Activated CD4-positive, alpha-beta T cell treated with anti-CD3 and anti-CD28 coated beads for 24 hours (primary cell): ENCODE results near the gene C3orf22.

Source experiments
- DNase-seq, 2 donors: peaks; one replicate each; pipeline ENCODE4 v3.0.0-alpha.2; 2020; ENCODE audit warnings: low read depth in 2 of 2

C3orf22 gene

DNA sequence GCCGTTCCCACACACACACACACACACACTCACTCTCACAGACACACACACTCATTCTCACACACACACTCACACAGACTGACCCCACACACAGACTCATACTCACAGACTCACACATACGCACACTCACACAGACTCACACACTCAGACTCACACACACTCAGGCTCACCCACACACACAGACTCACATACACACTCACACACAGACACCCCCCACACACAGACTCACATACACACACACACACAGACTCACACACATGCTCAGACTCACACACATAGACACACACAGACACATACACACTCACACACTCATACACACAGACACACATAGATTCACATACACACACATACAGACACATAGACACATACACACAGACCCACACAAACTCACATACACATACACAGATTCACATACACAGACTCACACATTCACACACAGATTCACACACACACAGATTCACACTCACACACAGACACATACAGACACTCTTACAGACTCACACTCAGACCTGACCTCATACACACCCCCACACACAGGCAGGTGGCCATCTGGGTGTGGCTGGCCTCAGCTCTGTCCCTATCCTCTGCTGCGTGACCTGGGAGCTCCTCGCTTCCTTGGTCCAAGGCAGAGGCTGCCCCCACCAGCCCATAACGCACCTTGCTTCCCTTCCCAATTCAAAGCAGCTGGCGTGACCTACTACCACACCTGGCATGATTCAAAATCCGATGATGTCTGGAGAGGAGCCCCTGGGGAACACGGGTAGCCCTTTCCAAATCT, 1.9 kb downstream of the C3orf22 start:
- DNase-seq: no peak

DNA sequence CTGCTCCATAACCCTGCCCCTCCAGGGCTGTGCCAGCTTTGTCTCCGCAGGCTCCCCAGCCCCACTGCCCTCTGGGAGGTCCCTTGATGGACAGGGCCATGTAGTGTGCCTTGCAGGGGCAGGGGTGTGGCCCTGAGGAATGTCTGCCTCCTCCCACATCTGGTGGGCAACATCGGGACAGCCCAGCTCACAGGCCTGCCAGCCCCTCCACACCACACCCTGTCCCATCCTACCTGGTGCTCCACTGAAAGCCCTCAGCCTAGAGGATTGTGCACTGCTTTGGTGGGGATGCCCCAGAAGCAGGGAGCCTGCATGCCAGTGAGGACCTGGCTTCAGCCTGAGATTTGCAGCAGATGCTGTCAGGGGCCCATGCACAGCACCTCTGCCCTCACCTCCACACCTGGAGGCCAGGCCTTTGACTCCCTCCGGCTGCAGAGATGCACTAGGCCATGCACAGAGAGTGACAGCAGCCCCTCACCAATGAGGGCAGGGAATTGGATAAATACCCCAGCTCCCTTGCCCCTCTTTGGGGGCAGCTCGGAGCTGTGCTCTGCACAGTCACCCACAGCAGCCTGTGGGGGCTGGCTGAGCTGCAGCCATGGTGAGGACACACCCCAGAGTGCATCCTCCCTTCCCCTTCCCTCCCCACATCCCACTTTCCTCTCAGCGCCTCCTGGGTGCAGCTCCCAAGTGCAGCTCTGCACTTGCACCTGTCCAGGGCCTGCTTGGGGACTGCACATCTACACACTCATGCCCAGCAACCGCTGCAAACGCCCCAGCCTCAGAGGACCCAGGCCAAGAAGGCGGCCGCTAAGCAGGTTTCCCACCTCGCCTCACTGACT, 2.7 kb downstream of the C3orf22 start:
- no peak for DNase-seq

DNA sequence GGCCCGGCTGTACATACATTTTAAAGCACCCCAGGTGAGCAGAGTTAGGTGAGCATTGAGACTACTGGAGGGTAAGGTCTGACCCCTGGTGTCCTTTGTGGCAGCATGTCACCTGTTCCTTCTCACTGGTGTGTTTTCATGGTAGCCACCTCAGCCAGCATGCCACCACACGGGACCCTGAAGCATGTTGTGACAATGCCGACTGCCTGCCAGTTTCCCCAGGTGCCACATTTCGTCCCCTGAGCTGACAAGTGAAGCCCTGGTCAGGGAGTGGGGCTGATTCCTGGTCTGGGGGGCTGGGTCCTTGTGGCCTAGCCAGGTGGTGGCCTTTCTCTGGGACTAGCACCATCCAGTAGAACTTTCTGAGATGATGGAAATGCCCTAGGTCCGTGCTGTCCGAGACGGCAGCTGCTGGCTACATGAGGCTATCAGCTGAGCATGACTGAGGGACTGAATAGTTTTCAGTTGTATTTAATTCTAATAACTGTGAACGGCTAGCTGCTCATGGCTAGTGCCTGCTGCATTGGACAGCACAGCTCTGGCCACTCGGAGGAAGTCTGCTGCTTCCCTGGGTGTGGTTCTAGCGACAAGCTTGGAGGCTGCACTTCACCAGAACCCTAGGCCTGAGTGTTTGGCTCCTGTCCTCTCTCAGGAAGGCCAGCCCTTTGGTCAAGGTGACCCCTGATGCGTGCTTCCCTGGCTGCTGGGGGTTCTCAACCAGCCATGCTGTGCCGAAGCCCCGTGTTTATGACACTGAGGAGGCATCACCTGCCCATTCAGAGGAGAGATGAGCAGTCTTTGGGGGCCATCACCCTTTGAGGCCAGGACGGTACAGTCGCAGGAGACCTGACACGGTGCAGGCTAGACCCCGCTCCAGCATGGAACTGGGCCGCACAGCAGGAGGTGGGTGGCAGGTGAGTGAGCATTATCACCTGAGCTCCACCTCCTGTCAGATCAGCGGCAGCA, 3.9 kb downstream of the C3orf22 start:
- no peak for DNase-seq

DNA sequence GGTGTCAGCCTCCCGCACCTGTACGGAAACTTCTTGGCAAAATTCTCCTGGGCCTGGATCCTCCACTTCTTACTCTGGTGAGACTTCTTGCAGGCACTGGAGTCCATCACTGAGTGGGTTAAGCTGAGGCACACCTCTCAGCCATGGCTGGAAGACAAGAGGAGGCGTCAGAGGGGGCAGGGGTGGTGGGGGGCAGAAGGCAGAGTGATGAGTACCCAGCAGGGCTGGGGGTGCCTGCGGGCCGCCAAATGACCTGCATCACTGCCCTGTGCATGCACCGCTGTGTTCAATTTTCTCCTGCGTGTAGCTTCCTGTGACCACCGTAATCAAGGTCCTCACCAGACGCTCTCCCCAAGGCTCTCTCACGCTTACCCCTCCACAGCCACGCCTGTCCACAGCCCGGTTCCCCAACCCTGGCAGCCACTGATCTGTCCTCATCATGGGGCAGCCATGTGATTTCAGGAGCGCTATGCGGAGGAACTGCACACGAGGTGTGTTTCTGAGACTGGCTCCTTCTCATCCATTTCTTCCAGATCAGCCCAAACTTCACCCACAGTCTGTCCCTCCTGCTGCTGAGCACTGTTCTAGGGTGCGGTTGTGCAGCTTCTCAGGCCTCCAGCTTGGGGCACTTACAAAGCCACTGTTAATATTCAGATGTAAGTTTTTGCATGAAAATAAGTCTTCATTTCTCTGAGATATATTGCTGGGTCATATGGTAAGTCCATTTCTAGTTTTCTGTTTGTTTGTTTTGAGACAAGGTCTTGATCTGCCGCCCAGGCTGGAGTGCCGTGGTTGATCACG, 5.2 kb downstream of the C3orf22 start:
- no peak for DNase-seq

DNA sequence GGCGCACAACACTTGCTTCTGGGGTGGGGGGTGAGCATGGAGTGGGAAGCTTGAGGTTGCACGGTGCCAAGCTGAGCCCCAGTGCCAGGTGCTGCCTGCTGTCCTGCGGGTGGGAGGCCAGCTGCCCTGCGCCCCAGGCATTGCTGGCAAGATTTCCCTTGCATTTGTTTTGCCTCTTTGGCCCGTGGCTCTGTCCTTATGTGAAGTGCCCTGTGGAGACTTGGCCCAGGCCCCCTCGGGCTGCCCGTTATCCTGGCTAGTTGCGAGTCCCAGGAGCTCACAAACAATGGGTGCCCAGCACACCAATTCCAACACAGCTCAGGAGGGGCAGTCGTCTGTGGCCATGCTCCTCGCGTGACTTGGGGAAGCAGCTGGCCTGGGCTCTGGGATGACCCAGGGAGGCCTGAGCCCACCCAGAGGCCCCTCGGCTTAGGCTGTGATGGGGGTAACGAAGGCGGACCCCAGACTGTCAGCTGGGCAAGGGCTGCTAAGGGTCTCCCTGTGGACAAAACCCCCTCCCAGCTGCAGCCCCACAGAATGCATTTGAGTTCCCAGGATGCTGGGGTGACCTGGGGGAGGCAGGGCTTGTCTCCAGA, 5.9 kb downstream of the C3orf22 start:
- no peak for DNase-seq

DNA sequence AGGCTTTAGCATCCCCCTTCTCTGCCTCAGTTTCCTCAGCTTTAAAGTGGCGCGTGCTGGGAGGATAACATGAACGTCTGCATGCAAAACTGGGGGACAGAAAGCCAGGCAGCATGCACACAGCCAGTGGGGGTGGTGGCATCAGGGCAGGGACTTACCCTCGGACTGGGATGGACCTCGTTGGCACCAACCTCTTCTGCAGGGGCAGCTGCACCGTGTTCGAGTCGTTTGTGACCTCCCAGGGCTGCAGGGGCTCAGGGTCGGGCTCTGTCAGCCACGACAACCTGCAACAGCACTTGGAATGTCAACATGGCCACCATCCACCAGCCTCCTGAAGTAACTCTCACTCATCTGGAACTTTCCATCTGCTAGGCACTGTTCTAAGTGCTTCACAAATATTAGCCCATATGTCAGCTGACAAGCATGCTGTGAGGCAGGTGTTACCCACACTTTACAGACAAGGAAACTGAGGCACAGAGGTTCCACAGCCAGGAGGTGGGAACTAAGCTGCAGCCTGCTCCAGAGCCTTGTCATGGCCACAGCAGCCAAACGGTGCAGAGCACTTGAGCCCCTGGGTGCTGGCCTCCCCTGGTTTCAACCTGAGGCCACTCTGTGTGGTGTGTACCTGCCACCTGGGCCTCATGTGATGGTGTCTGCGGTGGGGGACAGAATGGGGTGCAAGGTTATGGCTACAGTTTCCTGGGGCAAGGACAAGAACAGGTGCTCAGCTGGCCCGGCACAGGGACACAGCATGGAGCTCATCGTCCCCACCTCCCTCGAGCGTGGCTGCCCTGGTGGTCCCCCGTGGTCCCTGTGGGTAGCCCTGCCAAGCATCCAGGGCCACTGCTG, 6.7 kb downstream of the C3orf22 start:
- no peak for DNase-seq

DNA sequence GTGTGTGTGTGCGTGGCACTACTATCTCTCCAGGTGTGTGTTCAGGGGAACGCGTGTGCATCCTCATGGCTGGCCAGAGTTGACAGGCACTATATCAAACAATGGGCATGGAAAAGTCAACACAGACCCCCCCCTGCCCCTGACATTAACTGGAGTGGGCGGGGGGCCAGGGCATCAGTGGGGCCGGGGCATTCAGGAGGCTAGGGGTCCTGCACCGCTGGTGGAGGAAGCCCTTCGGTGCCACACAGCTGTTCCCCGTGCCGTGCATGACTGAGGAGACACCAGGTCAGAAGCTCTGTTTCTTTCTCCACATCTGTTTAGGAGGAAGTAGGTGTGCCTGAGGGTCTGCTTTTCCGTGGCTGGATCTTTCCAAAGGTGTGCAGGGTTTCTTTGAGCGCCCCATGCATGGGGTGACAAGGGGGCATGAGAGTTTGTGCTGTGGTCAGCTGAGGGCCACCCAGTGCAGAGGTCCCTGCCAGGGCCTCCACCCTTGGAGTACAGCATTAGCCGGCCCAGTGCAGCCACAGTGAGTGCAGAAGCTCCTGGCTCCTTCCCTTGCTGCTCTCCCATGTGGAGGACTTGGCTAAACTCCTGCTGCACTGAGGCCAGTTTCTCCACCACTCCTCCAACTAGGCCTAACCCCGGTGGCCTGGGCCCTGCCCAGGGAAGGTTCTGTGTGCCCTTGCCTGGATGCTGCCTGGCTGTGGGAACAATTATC, 7.5 kb downstream of the C3orf22 start:
- no peak for DNase-seq

DNA sequence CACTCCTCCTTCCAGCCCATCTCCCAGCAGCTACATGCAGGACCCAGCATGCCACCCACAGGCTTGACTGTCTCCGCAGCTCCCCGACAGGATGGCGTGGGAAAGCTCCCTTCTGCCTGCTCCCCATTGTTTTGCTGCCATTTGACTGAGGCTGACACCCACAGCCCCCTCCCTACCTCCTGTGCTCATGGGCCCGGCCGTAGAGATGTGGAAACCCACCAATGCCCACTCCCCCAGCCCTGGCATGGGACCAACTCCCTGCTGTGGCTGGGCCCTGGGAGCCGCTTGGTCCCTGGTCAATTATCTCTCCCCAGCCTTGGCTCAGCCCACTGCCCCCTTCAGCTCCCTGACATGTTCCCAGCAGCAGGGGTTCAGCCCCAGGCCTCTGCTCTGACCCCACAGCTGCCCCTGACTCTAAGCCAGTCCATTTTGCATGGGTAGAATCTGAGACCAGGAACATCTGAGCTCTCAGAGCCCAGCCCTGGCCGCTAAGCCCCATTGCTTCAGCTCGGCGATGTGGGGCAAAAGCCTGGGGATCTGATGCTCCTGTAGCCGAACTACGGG, 8.2 kb downstream of the C3orf22 start:
- no peak for DNase-seq

DNA sequence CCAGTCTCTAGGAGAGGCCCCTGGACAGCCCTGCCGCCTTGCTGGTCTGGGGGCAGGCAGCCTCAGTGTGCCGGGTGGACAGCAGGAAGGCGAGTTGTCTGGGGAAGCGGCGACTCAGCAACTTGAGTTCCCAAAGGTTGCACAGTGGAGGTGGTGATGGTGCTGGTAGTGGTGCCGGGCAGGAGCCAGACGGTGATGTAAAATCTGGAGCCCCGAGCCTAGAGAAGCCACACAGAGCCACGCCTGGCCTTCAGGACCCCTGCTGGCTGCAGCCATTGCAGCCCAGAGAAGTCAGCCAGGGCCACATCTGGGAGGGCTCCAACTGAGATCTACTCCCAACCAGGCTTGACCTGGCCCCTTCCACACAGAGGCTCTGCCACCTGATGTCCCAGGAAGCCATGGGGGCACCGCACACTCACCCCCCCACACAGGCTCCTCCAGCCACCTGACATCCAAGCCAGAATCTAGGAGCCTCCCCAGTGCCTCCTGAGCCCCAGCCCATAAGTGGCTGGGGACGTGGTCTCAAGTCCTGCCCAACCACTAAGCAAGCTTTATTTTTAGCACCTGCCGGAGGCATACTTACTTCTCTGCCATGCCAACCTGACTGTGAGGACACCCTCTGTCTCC, 8.8 kb downstream of the C3orf22 start:
- no peak for DNase-seq

DNA sequence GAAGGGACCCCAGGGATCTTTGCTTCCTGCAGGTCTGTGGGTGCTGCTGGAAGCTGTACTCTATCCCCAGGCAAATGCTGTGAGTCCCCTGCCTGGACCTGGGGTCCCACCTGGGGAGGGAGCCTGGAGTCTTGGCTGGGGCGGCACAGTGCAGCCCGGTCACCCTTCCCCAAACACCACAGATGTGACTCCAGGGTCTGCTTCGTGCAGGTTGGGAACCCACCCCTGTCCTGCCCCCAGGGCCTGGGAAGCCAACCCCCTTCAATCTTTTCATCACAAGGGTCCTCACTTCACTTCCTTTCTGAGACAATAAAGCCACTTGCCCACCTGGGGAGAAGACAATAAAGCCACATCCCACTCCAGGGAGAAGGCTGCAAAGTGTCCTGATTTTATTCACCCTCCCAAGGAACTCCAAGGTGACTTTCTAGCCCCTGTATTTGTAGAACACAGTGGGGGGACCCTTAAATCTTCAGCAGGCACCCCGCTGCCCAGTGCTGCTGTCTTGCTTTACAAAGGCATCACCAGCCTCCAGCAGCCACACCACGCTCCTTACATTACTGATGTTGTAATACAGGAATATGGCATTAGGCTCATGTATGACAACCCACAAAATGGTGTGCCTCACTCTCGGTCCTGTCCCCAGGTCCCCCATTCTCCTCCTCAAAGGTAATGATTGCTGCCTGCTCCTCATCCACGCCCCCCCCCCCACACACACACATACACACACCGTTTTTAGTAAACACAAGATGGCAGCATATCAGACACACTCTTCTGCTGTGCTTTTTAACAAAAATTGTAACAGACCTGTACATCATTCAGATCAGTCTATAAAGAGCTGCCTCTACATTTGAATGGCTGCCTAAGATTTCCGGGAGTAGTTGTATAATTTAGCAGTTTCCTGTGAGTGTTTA, 9.9 kb downstream of the C3orf22 start:
- DNase-seq: no peak

DNA sequence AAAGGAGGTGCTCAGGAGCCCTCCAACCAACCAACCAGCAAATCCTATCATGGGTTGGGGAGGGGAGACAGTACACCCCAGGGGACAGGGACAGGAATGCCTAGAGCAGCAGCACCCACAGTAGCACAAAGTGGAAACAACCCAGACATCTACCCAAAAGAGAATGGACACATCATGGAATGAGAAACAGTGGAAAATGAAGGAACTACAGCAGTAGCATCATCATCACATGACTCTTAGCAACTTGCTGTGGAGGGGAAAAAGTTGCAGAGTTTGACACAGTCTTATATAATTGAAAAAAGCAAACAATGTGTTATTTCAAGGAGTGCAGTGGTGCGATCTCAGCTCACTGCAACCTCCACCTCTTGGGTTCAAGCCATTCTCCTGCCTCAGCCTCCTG, 11.0 kb downstream of the C3orf22 start:
- DNase-seq: no peak

DNA sequence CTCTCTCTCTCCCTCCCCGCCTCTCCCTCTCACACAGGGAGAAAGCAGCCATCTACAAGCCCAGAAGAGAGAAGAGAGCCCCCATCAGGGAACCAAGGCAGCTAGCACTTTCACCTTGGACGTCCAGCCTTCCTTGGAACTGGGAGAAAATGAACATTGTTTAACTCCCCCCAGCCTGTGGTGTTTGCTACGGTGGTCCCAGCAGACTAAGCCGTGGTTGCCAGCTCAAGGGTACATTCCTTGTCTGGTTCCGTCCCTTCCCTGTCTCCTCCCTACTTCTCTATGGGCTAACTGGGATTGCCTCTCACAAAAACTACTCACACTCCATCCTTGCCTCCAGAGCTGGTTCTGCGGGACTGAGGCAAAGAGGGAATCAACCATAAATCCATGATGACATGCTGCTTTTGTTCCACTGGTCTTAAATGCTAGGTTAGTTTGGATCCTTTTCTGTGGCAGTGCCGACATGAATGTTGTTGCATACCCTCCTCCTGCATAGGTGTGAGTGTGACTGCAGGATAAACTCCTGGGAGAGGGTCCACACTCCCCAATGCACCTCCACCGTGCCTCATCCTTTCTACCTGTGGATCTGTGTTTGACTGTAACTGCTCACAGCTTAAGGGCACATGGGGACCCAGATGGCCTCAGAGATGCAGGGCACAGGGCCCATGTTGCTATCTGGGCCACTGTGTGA, 12.0 kb downstream of the C3orf22 start:
- no peak for DNase-seq

DNA sequence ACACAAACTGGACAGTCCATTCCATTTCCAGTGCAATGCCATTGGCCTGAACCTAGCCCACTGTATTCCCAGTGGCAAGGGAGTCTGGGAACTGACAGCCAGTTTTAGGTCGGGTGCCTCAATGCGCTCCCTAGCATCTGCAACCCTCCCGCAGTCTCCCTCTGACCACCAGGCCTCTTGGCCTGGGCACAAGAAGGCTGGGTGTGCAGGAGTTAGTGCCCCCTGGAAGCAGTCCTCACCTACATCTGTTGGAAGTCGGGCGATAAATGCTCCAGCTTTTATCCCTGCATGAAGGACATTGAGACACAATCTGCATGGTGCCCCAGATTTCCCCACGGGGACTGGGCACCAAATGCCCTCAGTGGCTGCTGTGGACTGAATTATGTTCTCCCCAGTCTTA, 12.7 kb downstream of the C3orf22 start:
- DNase-seq: no peak

DNA sequence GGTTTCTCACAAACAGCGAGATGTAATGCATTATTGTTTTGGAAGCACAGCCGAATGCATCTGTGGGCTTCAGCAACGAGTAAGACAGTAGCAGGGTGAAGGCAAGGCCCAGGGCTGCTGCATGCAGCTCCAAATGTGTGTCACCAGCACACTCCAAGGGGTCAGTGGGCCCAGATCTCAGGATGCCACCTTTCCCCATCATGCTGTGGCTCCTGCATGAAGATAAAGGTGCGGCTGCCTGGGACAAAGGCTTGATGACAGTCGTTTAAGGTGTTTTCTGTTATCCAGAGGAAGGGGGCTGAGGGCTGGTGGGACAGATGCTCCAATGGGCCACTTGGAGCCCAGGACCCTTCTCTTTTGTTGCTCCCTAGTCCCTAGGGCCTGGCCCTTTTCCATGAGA, 13.2 kb downstream of the C3orf22 start:
- DNase-seq: no peak

DNA sequence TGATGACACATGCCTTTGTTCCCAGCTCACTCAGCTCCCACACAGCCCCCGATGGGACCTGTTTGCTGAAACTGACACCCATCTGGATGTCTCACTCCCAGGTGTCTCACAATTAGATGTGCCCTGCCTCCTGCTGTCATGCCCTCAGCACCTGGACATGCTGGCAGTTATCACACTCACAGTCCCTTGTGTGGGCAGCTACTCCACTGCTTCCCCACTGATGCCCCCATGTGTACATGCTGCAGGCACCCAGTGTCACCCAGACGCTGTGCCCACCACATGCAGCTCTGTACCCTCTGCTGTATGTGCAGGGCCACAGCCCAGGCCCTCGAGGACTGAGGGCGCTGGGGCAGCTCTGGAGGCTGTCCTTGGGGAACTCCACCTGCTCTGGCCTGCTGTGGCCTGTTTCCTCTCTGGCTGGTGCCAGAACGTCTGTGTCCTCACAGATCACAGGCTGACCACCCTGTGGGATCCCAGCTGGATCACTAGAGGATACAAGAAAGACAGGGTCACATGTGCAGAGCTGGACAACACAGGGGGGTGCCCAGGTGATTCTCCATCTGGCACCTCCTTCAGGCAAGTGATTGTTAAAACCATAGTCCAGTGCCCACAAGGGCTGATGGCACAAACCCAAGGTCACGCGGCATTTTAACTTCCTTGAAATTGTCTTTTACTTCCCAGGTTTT, 14.0 kb downstream of the C3orf22 start:
- DNase-seq: no peak

DNA sequence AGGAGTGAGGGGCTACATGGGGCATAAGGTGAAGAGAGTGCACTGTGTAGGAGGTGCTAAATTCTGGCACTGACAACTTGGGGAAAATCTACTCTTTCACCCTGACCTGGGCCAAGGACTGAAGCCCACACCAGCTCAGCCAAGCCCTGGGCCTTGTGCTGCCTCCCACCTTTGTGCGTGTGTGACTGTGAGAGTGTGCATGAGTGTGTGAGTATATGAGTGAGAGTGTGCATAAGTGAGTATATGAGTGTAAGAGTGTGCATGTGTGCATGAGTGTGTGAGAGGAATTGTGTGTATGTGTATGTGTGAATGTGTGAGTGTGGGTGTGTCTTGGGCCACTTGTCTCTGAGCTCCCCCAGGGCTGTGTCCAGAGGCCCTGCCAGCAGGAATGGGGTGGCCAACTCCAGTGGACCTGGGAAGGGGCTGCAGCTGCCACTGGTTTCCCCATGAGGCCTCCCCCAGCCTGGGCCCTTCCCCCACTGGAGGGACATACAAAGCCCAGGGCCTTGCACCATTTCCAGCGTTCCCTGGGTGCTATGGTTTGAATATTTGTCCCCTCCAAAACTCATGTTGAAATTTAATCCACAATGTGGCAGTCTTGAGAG, 15.2 kb downstream of the C3orf22 start:
- DNase-seq: no peak
